ENCODE measurements around the gene GRPEL2.

DNA sequence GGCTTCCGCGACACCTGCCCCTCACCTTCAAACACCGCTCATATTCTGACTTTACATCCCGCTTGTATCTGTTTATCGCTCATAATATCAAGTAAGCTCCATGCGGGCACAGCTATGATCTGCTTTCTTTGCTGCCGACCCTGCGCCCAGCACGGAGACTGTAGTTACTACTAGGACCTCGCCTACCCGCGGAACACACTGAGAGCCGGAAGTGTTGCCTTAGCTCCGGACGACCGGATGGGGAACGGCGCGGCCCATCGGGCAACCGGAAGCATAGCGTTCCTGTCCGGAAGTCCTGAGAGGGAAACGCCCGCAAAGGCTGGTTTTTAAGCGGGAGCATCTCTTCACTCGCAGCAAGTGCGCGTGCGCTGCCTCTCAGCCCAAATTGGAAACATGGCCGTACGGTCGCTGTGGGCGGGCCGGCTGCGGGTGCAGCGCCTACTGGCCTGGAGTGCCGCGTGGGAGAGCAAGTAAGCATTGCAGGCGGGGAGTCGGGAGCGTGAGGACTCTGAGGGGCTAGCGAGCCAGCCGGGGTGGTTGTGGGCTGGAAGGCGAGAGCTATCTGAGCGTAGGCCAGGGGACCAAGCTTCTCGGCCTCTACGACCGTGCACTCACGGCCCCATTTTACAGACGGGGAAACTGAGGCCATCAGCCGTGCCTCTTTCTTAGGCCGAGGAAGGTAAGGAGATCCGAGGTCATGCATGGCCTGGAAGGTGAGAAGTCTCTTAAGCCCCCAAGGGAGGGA is at the start of gene GRPEL2:
- TF ChIP-seq, protein P1, sequence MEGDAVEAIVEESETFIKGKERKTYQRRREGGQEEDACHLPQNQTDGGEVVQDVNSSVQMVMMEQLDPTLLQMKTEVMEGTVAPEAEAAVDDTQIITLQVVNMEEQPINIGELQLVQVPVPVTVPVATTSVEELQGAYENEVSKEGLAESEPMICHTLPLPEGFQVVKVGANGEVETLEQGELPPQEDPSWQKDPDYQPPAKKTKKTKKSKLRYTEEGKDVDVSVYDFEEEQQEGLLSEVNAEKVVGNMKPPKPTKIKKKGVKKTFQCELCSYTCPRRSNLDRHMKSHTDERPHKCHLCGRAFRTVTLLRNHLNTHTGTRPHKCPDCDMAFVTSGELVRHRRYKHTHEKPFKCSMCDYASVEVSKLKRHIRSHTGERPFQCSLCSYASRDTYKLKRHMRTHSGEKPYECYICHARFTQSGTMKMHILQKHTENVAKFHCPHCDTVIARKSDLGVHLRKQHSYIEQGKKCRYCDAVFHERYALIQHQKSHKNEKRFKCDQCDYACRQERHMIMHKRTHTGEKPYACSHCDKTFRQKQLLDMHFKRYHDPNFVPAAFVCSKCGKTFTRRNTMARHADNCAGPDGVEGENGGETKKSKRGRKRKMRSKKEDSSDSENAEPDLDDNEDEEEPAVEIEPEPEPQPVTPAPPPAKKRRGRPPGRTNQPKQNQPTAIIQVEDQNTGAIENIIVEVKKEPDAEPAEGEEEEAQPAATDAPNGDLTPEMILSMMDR (IDR thresholded peaks at IDR 0.05) = peak in 1 of 6 experiments; percentile 3
- TF ChIP-seq POLR2A (IDR thresholded peaks at IDR 0.05) = peak in 1 of 2 donors; percentile 71
